ENCODE measurements around the gene IL16.

- TF ChIP-seq, protein P1, sequence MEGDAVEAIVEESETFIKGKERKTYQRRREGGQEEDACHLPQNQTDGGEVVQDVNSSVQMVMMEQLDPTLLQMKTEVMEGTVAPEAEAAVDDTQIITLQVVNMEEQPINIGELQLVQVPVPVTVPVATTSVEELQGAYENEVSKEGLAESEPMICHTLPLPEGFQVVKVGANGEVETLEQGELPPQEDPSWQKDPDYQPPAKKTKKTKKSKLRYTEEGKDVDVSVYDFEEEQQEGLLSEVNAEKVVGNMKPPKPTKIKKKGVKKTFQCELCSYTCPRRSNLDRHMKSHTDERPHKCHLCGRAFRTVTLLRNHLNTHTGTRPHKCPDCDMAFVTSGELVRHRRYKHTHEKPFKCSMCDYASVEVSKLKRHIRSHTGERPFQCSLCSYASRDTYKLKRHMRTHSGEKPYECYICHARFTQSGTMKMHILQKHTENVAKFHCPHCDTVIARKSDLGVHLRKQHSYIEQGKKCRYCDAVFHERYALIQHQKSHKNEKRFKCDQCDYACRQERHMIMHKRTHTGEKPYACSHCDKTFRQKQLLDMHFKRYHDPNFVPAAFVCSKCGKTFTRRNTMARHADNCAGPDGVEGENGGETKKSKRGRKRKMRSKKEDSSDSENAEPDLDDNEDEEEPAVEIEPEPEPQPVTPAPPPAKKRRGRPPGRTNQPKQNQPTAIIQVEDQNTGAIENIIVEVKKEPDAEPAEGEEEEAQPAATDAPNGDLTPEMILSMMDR (IDR thresholded peaks at IDR 0.05) = no peak
- TF ChIP-seq POLR2A (IDR thresholded peaks at IDR 0.05; ENCODE audit: low read depth) (no peak), POLR2AphosphoS5 (IDR thresholded peaks at IDR 0.05) (no peak)
Measured at GRCh38 chr15:81343371-81343770, 146.7 kb downstream of the IL16 start.
